IMR-90 (cell line): ENCODE results near the gene PPM1F. TPM values are rescaled to one million over a fixed set of nuclear protein-coding genes. Genes with fewer than 3 reads are reported as not detected.

ENCODE experiments used
- ATAC-seq: fragments of 200-7000 bp; cut with Tn5 transposase; 2 replicates; pipeline ENCODE4 v1.9.1; 2020; ENCODE audit warnings: low read depth, mild to moderate bottlenecking, moderate library complexity
- BruUV-seq: library from RNA; stranded (reverse); fragments of 400-500 nt; replicated peaks from 2 replicates; lab custom pipeline; 2021; lab: Mats Ljungman, UMichigan
- CTCF ChIA-PET: fragments of 300-600 bp; formaldehyde crosslinking; extraction: SDS; loops from one replicate; lab custom pipeline; 2021; ENCODE audit warnings: antibody characterized with exemption; lab: Yijun Ruan, JAX
- POLR2A ChIA-PET: fragments of 300-600 bp; sonication (Branson Sonifier 250); formaldehyde crosslinking; loops from one replicate; lab custom pipeline; 2022; ENCODE audit warnings: antibody characterized with exemption; ENCODE audit not compliant: unreplicated experiment; lab: Charles Lee
- DNase-seq: peaks from one replicate; pipeline ENCODE4 v3.0.0; 2013
- H2AFZ ChIP-seq: replicated peaks from 2 replicates; pipeline ENCODE3; 2013; ENCODE audit warnings: low read length, mild to moderate bottlenecking; ENCODE audit not compliant: poor library complexity
- H2AK5ac ChIP-seq: 2 replicates; pipeline ENCODE4 v1.6.1; 2013; ENCODE audit warnings: low read depth, low read length, inconsistent platforms
- H2AK9ac ChIP-seq: replicated peaks from 2 replicates; pipeline ENCODE3; 2013; ENCODE audit warnings: mild to moderate bottlenecking, low read depth, low read length, moderate library complexity; ENCODE audit not compliant: poor library complexity
- H2BK120ac ChIP-seq: 2 replicates; pipeline ENCODE4 v1.6.1; 2013; ENCODE audit warnings: low read depth, low read length, inconsistent platforms
- H2BK15ac ChIP-seq: 3 replicates; pipeline ENCODE4 v1.6.1; 2013; ENCODE audit warnings: low read depth, low read length, inconsistent platforms
- H2BK20ac ChIP-seq: 2 replicates; pipeline ENCODE4 v1.6.1; 2013; ENCODE audit warnings: low read depth, mild to moderate bottlenecking, inconsistent platforms, low read length, moderate library complexity
- H2BK5ac ChIP-seq: 2 replicates; pipeline ENCODE4 v1.6.1; 2013; ENCODE audit warnings: mild to moderate bottlenecking, low read depth, low read length, inconsistent platforms; ENCODE audit not compliant: poor library complexity, severe bottlenecking
- H3K14ac ChIP-seq: replicated peaks from 2 replicates; pipeline ENCODE4 v1.6.1; 2013; ENCODE audit warnings: low read depth, low read length, inconsistent platforms
- H3K18ac ChIP-seq: 2 replicates; pipeline ENCODE4 v1.6.1; 2013; ENCODE audit warnings: low read depth, low read length, control low read depth
- H3K23ac ChIP-seq: 2 replicates; pipeline ENCODE4 v1.6.1; 2013; ENCODE audit warnings: low read depth, low read length, inconsistent platforms
- H3K27ac ChIP-seq: 2 replicates; pipeline ENCODE4 v1.5.1; 2013; ENCODE audit warnings: mild to moderate bottlenecking, control low read depth, low read length; ENCODE audit not compliant: insufficient read depth
- H3K27me3 ChIP-seq: 2 replicates; pipeline ENCODE4 v1.6.1; 2013; ENCODE audit warnings: low read length; ENCODE audit not compliant: control insufficient read depth, insufficient read depth
- H3K36me3 ChIP-seq: 2 replicates; pipeline ENCODE4 v1.6.1; 2013; ENCODE audit warnings: low read length, mixed read lengths; ENCODE audit not compliant: control insufficient read depth, insufficient read depth
- H3K4ac ChIP-seq: 2 replicates; pipeline ENCODE4 v1.6.1; 2013; ENCODE audit warnings: low read depth, low read length, inconsistent platforms
- H3K4me1 ChIP-seq: 2 replicates; pipeline ENCODE4 v1.6.1; 2013; ENCODE audit warnings: low read length, mixed read lengths; ENCODE audit not compliant: control insufficient read depth, insufficient read depth
- H3K4me2 ChIP-seq: 2 replicates; pipeline ENCODE4 v1.6.1; 2013; ENCODE audit warnings: low read depth, mild to moderate bottlenecking, control low read depth, low read length, moderate library complexity
- H3K4me3 ChIP-seq: 2 replicates; pipeline ENCODE4 v1.5.1; 2013; ENCODE audit warnings: low read depth, mild to moderate bottlenecking, control low read depth, low read length, moderate library complexity; ENCODE audit not compliant: insufficient read depth
- H3K56ac ChIP-seq: 2 replicates; pipeline ENCODE4 v1.6.1; 2013; ENCODE audit warnings: low read length, inconsistent platforms; ENCODE audit not compliant: insufficient read depth; ENCODE audit errors: extremely low read depth
- H3K79me1 ChIP-seq, 2 experiments: 2 replicates each; pipeline ENCODE4 v1.6.1; 2013; ENCODE audit warnings: low read length in 2 of 2, inconsistent platforms in 1 of 2, low read depth in 1 of 2
- H3K9ac ChIP-seq: 2 replicates; pipeline ENCODE4 v1.6.1; 2013; ENCODE audit warnings: low read depth, low read length, control low read depth
- H3K9me1 ChIP-seq: 2 replicates; pipeline ENCODE4 v1.6.1; 2013; ENCODE audit warnings: low read length, inconsistent platforms; ENCODE audit not compliant: insufficient read depth
- H3K9me3 ChIP-seq: 2 replicates; pipeline ENCODE4 v1.6.1; 2013; ENCODE audit warnings: low read length; ENCODE audit not compliant: control insufficient read depth, insufficient read depth
- H4K20me1 ChIP-seq: 2 replicates; pipeline ENCODE4 v1.6.1; 2013; ENCODE audit warnings: low read length, inconsistent platforms; ENCODE audit not compliant: insufficient read depth
- H4K5ac ChIP-seq: 2 replicates; pipeline ENCODE4 v1.6.1; 2013; ENCODE audit warnings: mild to moderate bottlenecking, low read depth, low read length, control low read depth
- H4K8ac ChIP-seq, 2 experiments: 2 replicates each; pipeline ENCODE4 v1.6.1; 2013; ENCODE audit warnings: low read depth in 2 of 2, low read length in 2 of 2, control low read depth in 1 of 2, inconsistent platforms in 1 of 2
- H4K91ac ChIP-seq: 2 replicates; pipeline ENCODE4 v1.6.1; 2013; ENCODE audit warnings: low read depth, low read length, inconsistent platforms; ENCODE audit not compliant: insufficient read depth
- BHLHE40 ChIP-seq: fragments of 150-350 bp; IDR thresholded peaks from 2 replicates; pipeline ENCODE4 v1.6.1; 2016; ENCODE audit warnings: mild to moderate bottlenecking, low read depth, low read length
- CEBPB ChIP-seq: IDR thresholded peaks from 2 replicates; pipeline ENCODE4 v1.6.1; 2012; ENCODE audit warnings: low read depth, low read length, improper control_type of control experiment
- CHD1 ChIP-seq: IDR thresholded peaks from 2 replicates; pipeline ENCODE4 v1.6.1; 2012; ENCODE audit warnings: low read depth, low read length, improper control_type of control experiment
- CTCF ChIP-seq: conservative IDR thresholded peaks from 2 replicates; pipeline ENCODE4 v1.5.1; 2012; ENCODE audit warnings: mild to moderate bottlenecking, low read depth, low read length, improper control_type of control experiment
- ELK1 ChIP-seq: fragments of 150-350 bp; IDR thresholded peaks from 2 replicates; pipeline ENCODE4 v1.6.1; 2016; ENCODE audit warnings: low read depth, mild to moderate bottlenecking, low read length, moderate library complexity, borderline replicate concordance
- FOS ChIP-seq: fragments of 150-350 bp; IDR thresholded peaks from 2 replicates; pipeline ENCODE4 v1.6.1; 2016; ENCODE audit warnings: low read depth, low read length
- MAFK ChIP-seq: IDR thresholded peaks from 2 replicates; pipeline ENCODE4 v1.6.1; 2012; ENCODE audit warnings: low read depth, low read length, improper control_type of control experiment
- MAZ ChIP-seq: IDR thresholded peaks from 2 replicates; pipeline ENCODE4 v1.6.1; 2012; ENCODE audit warnings: low read depth, mild to moderate bottlenecking, low read length, improper control_type of control experiment, moderate library complexity, borderline replicate concordance
- MXI1 ChIP-seq: IDR thresholded peaks from 2 replicates; pipeline ENCODE4 v1.6.1; 2012; ENCODE audit warnings: low read depth, mild to moderate bottlenecking, low read length, moderate library complexity, borderline replicate concordance
- NFE2L2 ChIP-seq: fragments of 150-350 bp; IDR thresholded peaks from 2 replicates; pipeline ENCODE4 v1.6.1; 2016; ENCODE audit warnings: low read depth, mild to moderate bottlenecking, low read length
- POLR2A ChIP-seq: IDR thresholded peaks from 2 replicates; pipeline ENCODE4 v1.6.1; 2012; ENCODE audit warnings: mild to moderate bottlenecking, low read depth, low read length
- RAD21 ChIP-seq: IDR thresholded peaks from 2 replicates; pipeline ENCODE4 v1.6.1; 2012; ENCODE audit warnings: low read length, improper control_type of control experiment
- RCOR1 ChIP-seq: IDR thresholded peaks from 2 replicates; pipeline ENCODE4 v1.6.1; 2012; ENCODE audit warnings: mild to moderate bottlenecking, low read length, improper control_type of control experiment; ENCODE audit not compliant: insufficient replicate concordance
- RFX5 ChIP-seq: IDR thresholded peaks from 2 replicates; pipeline ENCODE4 v1.8.0; 2012; ENCODE audit warnings: low read depth, mild to moderate bottlenecking, low read length, moderate library complexity
- SMC3 ChIP-seq: fragments of 150-350 bp; IDR thresholded peaks from 2 replicates; pipeline ENCODE4 v1.6.1; 2016; ENCODE audit warnings: low read depth, mild to moderate bottlenecking, antibody characterized with exemption, low read length, moderate library complexity
- USF2 ChIP-seq: fragments of 150-350 bp; IDR thresholded peaks from 2 replicates; pipeline ENCODE4 v1.6.1; 2017; ENCODE audit warnings: mild to moderate bottlenecking, antibody characterized with exemption, low read length, low read depth
- WGBS, 2 experiments: methylation state at CpG; one replicate each; pipeline versions ENCODE4 v1.1.5 to v1.1.7; 2013; ENCODE audit warnings: missing lambda C conversion rate in 2 of 2; ENCODE audit not compliant: insufficient read length in 1 of 2; ENCODE audit errors: extremely low coverage in 2 of 2; 5-methylcytosine and 5-hydroxymethylcytosine counted together
- dilution Hi-C: fragments of 300-500 bp; cut with HindIII; formaldehyde crosslinking; loops from one replicate; pipeline ENCODE4 v1.14.3; 2018; ENCODE audit warnings: low sequenced_read_pairs; ENCODE audit not compliant: unreplicated experiment
- in situ Hi-C: fragments of 300-500 bp; cut with MboI; formaldehyde crosslinking; loops from 3 replicates; pipeline ENCODE4 v1.14.3; 2019; ENCODE audit warnings: low sequenced_read_pairs, inconsistent platforms, mixed read lengths
- intact Hi-C: fragments of 100-400 bp; cut with micrococcal nuclease; formaldehyde crosslinking; loops from 2 replicates; pipeline ENCODE4 v1.10.0; 2022
- polyA plus RNA-seq, 3 experiments: library from polyadenylated mRNA; depleted of rRNA; stranded (reverse); fragments of >200 nt; gene quantifications; 2 replicates each; pipeline ENCODE4 v1.2.3, GENCODE V29; 2012; ENCODE audit warnings: low replicate concordance in 1 of 3
- total RNA-seq: library from RNA; depleted of rRNA; stranded (reverse); fragments of >200 nt; gene quantifications from 2 replicates; pipeline ENCODE4 v1.2.3, GENCODE V29; 2012

PPM1F gene
- total and polyA plus RNA-seq, 2 of the 4 experiments (the other 2 are of a cell fraction), result 20.8 to 30.3 TPM

- TF ChIP-seq USF2, result no peak
- TF ChIP-seq RCOR1, result no peak
- TF ChIP-seq CEBPB, result no peak
- TF ChIP-seq POLR2A, result no peak
- TF ChIP-seq FOS, result no peak
- no peak for TF ChIP-seq ELK1
- no peak for TF ChIP-seq MXI1
- no peak for TF ChIP-seq MAFK
- TF ChIP-seq RFX5, result no peak
- TF ChIP-seq CHD1, result no peak
- no peak for TF ChIP-seq MAZ
- TF ChIP-seq RAD21, result no peak
- TF ChIP-seq CTCF, result no peak
- no peak for TF ChIP-seq NFE2L2
- TF ChIP-seq SMC3, result no peak
- TF ChIP-seq BHLHE40, result no peak
- no peak overlapping the region for H3K14ac ChIP-seq
- ATAC-seq, result no peak
- no peak overlapping the region for H2BK120ac ChIP-seq
- H4K8ac ChIP-seq, result no peak overlapping the region
- H3K4me2 ChIP-seq, result no peak overlapping the region
- no peak overlapping the region for H3K9ac ChIP-seq
- no peaks in the 10 kb centered on the region for H3K9me3 ChIP-seq
- no peak overlapping the region for H3K18ac ChIP-seq
- no peak overlapping the region for H2BK5ac ChIP-seq
- H3K36me3 ChIP-seq, result peaks cover 46% of the 10 kb centered on the region
- no peak overlapping the region for H3K27ac ChIP-seq
- H4K5ac ChIP-seq, result no peak overlapping the region
- H4K20me1 ChIP-seq, result peaks cover 7% of the 10 kb centered on the region; the same call in 1 of the 2 replicates
- H2AK9ac ChIP-seq, result no peak overlapping the region
- ChIA-PET POLR2A (no interaction called here), CTCF (no interaction called here)
- H3K23ac ChIP-seq, result no peak overlapping the region
- intact Hi-C loops, result no loop called here
- H3K4me1 ChIP-seq, result peaks cover 17% of the 10 kb centered on the region
- H3K56ac ChIP-seq, result no peak overlapping the region
- no peak overlapping the region for H3K4ac ChIP-seq
- dilution Hi-C loops, result no loop called here
- no peaks in the 10 kb centered on the region for H3K27me3 ChIP-seq
- no peak for DNase-seq
- no peak overlapping the region for H2AK5ac ChIP-seq
- no peak overlapping the region for H3K4me3 ChIP-seq
- in situ Hi-C loops, result no loop called here
- peaks cover 10 to 59% of the 10 kb centered on the region in 2 experiments for H3K79me1 ChIP-seq
- no peak overlapping the region for H4K91ac ChIP-seq
- WGBS, 2 experiments, result 96% methylated on average over 13 of the region's 23 CpGs; no CpG with 5 or more reads in 1 of the 2 experiments
- H2BK15ac ChIP-seq, result no peak overlapping the region
- H3K9me1 ChIP-seq, result peaks cover 3% of the 10 kb centered on the region; the same call in 1 of the 2 replicates
- no TSS peak for BruUV-seq
- no peak overlapping the region for H2BK20ac ChIP-seq
- H2AFZ ChIP-seq, result no peak overlapping the region
These were observed 19.2 kb downstream of the PPM1F start for GRCh38 chr22:21933413-21933812.
